NCI-H1092 treated with DMSO at 0.1 percent for 48 hours (cell line): ENCODE data around the gene RUNDC3A.
A peak's percentile ranks its signal among the peaks of the same experiment; 100 is the strongest.
"Not testable (repeated sequence)": the region's sequence is repeated elsewhere in the genome, so short reads cannot be mapped to it uniquely, and the experiment has no call there.

Experiments
- DNase-seq: peaks from one replicate; lab custom pipeline; 2025; lab: John Stamatoyannopoulos, UW

Gene RUNDC3A

DNA sequence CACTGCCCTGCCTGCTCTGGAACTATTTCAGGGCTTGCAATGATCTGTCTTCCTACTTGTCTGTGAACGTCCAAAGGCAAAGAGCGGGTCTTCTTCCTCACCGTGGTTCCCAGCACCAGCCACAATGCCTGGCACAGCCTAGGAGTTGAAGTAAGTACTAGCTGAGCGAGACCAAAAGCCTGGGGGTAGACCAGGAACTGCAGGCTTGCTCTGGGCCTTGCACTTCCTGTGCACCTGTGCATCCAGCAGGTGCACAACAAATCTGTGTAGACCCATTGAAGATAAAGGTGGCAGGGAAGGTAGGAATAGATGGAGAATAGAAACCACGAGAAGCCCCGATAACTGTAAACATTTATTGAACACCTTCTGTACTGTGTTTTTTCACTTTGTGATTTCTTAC is 50.6 kb downstream of the RUNDC3A start:
- DNase-seq: no peak

GRCh38 chr17:44359458-44360143 is 51.2 kb downstream of the RUNDC3A start:
- no peak for DNase-seq

DNA sequence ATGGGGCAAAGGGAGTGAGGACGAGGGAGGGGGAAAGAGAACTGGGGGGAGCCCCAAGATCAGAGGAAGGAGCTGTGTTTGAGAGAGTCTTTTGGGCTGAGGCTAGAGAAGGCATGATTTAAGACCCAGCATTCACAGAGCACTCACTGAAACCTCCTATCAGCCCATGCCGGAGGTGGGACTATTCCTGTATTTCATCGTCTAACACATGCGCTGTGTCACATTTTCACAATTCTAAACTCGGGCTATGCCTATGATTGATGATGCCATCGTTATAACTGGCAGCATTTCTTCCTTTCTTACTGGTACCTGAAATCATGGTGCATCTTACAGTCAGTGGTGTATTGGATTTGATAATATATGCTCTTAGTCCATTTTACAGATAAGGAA is 51.7 kb downstream of the RUNDC3A start:
- DNase-seq: no peak

- no peak for DNase-seq
These were observed 52.4 kb downstream of the RUNDC3A start for GRCh38 chr17:44360826-44361225.

- DNase-seq: peak; percentile 20
These were observed 53.2 kb downstream of the RUNDC3A start for GRCh38 chr17:44361292-44362260.

DNA sequence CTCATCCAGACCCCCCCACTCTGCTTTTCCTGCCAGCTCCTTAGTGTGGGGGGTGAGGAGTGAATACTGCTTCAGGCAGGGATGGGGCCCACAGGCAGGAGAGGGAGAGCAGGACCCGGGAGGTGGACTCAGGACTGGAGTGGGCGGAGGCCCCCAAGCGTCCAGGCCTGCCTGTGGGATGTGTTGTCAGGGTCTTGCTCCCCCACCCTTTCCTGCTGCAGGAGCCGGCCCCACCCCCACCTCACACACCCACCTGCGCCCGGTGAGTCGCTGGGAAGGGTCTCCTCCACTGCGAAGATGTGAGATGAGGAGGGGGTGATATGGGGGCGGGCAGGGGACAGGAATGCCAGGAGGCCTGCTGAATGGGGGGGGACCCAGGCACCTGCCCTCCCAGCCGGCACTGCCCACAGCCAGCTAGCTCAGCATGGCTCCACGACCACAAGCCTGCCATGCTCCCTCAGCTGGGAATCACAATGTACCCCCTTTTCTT is 54.1 kb downstream of the RUNDC3A start:
- DNase-seq: no peak

DNA sequence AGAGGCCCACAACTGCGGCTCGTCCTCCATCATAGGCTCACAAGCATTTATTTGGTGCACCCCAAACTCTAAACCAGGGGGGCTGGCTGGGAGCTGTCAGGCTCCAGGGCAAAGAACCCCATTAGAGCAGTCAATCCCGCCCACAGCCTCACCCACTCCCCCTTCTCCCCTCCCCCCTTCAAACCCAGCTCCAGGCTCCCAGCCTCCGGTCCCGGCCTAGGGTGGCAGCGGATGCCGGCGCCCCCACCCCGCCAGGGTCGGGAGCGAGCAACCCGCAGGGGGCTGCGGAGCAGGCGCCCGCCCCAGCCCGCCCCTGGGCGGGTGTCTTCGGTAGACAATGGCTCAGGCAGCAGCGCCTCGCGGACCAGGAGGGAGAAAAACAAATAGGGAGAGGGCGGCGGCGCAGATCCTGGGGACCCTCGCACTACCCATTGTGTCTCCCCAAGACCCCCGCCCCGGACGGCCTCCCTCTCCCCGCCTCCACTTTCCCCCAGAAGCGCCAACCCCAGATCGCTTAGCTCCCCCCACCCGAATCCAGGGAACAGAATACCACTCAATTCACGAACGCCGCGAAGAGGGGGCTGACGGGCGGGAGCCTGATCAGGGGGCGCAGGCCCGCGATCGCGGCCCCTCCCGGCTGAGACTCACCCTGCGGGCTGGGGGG is 54.7 kb downstream of the RUNDC3A start:
- peak; percentile 48 for DNase-seq

DNA sequence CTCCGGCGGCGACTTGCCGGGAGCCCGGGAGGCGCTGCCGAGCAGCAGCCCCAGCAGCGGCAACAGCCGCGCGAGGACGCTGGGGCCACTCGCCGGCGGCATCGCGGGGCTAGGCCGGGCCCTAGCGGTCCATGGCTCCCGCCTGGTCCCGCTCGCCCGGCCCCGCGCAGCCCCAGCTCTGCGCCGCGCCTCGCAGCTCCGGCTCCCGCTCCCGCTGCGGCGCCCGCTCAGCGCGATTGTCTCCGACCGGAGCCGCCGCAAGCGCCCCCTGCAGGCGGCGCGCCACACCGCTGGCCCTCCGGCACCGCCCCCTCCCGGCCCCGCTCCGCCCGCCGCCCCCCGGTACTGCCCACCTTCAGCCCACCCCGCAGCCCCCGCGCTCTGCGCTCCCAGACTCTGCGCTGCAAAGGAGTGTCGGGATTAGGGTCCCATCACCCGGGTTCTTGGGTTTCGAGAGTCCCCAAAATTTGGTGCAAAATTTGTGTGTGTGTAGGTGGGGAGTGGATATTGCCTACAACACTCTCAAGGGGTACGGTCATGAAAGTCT is 55.3 kb downstream of the RUNDC3A start, which contains the start of gene FAM171A2:
Gene FAM171A2 (minus strand): TSS at position 241 of the 547 bp plus-strand sequence. CDS start 139 bp downstream, at position 102.
- DNase-seq: peak; percentile 55

DNA sequence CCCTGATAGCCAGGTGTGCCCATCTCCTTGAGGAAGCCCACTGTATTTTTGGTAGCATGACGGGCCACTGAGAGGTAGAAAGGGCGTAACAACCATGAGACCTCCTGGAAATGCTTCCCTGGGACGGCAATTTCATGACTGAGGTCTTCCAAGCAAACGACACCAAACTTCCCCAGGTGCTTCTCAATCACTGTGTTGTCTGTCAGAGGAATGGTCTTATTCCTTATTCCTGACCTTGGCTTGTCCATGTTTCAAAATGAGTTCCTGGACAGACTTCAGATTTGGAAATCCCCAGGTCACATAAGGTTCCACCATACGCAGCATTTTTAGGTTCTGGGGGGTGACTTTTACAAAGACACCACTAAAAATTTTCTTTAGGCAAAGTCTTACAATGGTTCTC is 56.6 kb downstream of the RUNDC3A start:
- DNase-seq: not testable (repeated sequence)

DNA sequence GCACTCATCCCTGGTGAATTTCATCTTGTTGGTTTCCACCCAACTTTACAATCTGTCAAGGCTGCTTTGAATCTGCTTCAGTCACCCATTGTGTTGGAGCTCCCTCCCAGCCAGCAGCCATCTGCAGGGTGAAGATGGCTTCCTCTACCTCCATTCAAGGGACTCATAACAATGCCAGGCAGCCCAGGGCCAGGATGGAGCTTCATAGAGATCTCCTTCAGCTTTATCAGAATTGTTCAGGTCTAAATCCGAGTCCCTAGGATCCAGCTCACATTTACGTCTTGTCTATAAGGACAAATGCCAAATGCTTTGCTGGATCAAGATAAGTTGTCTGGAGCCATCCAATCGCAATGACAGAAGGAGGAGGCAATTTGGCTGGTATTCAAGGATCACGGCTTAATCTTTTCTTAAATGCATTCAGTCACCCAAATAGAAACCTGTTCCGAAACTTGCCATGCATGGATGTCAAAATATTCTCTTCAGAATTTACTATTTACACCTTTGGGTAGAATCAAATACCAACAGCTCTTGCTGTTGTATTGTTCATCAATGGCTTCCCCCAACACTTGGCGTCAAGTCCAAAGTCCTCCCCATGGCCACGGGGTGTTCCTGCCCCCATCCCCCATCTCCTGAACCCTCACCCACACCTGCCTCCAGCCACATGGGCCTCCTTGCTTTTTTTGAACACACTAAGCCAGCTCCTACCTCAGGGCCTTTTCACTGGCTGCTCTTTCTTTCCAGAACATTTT is 59.0 kb downstream of the RUNDC3A start:
- no peak for DNase-seq
